HL-60 (cell line): ENCODE measurements around the gene CCDC174.

Experiments used
- CTCF ChIP-seq: IDR thresholded peaks from one replicate; pipeline ENCODE4 v1.5.1; 2011; ENCODE audit warnings: low read length, control low read depth, inconsistent platforms; ENCODE audit not compliant: insufficient read depth
- POLR2AphosphoS5 ChIP-seq: IDR thresholded peaks from 2 replicates; pipeline ENCODE4 v1.6.1; 2012; ENCODE audit warnings: low read depth

- no peak for TF ChIP-seq POLR2AphosphoS5
- no peak for TF ChIP-seq CTCF
Observed at GRCh38 chr3:14699643-14700042, 48.1 kb downstream of the CCDC174 start.
